NCI-H146 (cell line): Measurements from ENCODE around the gene C17orf107.

Source experiments
- DNase-seq: peaks from one replicate; lab custom pipeline; 2025; lab: John Stamatoyannopoulos, UW

Gene C17orf107

DNA sequence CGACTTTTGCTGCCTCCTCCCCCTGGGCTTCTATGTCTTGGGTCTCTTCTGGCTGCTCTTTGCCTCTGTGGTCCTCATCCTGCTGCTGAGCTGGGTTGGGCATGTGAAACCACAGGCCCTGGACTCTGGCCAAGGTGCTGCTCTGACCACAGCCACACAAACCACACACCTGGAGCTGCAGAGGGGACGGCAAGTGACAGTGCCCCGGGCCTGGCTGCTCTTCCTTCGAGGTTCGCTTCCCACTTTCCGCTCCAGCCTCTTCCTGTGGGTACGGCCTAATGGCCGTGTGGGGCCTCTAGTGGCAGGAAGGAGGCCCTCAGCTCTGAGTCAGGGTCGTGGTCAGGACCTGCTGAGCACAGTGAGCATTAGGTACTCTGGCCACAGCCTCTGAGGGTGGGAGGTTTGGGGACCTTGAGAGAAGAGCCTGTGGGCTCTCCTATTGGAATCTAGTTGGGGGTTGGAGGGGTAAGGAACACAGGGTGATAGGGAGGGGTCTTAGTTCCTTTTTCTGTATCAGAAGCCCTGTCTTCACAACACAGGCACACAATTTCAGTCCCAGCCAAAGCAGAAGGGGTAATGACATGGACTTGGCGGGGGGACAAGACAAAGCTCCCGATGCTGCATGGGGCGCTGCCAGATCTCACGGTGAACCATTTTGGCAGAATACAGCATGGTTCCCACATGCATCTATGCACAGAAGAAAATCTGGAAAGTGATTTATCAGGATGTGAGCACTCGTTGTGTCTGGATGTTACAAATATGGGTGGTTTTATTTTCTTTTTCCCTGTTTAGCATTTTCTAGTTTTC is 35.0 kb downstream of the C17orf107 start:
- peak; percentile 47 for DNase-seq

DNA sequence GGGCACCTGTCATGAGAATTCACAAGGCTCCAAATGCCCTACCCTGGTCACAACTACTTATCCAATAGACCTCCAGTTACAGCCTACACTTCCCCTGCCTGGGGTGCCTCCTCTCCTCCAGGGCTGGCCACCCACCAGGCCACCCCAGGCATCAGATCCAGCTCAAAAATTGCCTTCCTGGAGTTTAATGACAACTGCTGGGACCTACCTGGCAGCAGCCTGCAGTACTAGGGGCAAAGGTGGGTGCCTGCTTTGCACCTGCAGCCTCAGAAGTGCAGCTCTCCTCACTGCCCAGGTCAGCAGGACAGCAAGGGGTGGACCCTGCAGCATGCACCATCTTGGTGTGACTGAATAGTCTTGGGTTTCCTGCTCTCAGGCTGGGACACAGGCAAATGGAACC is 36.3 kb downstream of the C17orf107 start:
- DNase-seq: no peak

DNA sequence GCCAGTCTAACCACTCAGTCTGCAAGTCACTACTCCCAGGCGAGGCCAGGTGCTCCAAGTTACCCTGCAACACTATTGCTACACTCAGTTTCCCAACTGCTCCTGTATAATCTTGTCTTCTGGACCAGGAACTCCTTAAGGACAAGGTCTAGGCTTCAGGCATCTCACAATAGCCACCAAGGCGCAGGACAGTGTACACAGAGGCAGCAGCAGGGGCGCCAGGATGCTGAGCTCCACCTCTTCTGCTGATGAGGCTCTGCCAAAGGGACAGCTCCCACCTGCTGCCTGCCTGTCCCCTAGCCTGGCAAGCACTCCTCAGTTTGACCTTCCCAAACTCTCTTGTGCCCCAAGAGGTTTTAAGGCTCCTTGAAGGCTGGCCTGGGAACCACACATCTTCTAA is 37.1 kb downstream of the C17orf107 start:
- DNase-seq: no peak

DNA sequence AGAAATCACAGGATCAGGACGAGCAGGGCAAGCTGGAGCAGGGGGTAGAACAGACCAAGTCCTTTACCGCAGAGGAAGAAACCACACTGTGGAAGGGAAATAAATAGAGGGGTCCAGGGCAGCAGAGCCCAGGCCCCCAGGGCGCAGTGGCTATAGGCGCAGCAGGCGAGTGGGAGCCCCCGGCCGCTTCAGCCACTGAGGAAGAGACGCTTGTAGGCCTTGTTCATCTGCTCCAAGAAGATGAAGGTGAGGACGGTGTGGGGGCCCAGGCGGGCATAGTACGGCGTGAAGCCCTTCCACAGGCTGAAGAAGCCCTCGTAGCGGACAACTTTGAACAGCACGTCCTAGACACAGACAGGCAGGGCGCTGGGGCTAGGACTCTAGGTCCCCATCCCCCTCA is 38.2 kb downstream of the C17orf107 start:
- DNase-seq: no peak

DNA sequence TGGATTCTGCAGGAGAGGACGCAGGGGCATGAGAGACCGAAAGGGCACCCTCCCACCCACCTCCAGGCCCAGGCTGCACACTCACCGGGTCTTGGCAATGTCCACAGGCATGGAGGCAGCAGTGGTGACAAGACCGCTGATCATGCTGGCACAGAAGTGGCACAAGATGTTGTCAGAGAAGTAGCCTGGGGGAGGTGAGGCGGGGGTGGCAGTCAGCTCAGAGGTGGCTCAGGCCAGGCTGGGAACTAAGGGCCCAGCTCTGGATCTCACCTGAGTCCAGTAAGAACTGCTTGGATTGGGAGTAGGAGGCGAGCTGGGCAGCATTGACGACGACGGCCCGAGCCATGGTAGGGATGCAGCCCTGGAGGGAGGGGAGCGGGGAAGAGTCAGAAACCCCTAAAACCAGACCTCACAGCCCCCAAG is 38.7 kb downstream of the C17orf107 start:
- DNase-seq: no peak

DNA sequence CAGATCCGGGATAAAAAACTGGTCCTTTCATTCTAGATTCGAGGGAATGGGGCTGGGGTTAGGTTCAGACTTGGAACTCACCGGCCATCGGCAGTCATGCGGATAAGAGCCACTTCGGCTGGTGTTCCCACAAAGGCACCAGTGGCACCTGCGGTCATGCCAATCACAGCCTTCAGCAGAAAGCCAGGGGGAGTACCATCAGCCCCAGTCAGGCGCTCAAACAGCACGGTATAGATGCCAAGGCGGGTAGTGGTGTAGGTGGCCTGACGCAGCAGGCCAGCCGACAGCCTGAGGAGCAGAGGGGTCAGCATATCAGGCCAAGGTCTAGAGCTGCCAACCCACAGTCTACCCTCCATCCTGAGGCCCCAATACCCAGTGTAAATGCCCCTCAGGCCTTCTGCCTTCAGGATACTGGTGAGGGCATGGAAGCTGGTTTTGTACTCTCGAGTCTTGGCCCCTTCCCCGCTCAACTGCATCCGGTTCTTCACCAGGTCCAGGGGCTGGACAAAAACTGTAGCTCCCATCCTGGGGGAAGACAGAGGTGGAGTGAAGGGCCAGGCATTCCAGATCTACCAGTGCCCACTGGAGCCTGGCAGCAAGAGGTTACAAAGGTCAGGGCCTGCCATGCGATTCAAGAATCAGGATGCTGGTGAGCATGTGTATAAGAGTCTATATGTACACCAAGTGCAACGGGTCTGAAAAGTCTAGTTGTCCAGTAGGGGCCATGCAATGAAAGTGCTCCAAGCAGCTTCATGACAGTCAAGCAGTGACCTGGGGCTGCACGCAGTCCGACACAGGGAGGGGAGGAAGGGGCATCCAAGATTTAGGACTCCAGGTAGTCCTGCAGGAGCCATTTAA is 39.6 kb downstream of the C17orf107 start:
- DNase-seq: peak; percentile 33

DNA sequence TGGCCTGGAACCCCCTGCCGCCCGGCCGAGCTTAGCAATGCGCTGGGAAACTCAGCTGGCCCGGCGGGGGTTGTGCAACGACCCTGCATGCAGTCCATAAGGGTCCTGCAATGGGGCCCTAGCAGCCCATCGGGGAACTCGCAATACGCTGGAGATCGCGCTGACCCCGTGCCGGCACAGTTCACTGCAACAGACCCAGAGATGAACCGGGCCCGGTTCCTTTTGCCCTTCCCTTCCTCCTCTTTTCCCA is 40.1 kb downstream of the C17orf107 start:
- no peak for DNase-seq

DNA sequence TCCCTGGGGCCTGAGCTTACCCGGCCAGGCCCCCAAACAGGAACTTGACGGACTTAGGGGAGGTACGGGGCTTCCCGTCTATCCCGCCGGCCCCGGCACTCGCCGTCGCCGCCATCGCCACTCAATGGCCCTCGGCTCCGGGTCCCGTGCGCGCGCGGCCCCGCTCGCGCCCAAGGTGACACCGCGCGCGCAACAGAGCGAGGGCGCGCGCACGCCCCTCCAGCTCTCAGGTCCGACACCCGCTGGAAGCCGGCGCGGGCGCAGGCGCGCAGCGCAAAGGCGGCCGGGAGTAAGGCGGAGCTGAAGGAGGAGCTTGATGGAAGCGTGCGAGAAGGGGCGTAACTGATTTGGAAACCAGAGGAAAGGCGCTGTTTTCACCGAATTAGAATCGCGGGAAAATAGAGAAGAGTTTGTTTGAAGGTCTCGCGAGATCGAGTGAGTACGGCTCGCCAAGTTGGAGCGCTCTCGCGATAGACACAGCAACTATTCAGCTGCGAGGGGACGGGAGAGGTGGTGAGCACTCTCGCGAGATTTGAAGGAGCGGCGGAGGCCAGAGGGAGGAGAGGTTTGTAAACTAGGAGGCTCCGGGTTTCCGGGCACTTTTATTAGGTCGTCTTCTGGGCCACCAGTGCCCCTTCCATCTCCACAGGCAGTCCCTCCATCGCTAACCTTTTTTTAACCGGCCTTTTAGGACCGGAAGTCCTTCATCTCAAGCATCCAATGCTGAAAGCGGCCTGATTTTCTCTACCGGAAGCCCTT is 40.6 kb downstream of the C17orf107 start, which contains the start of the genes RNF167 and SLC25A11:
RNF167 (plus strand) TSS at position 473 of the 759 bp plus-strand sequence. CDS start 642 bp downstream, outside the sequence.
SLC25A11 (minus strand) TSS at position 251 of the 759 bp plus-strand sequence; CDS start at position 115, 136 bp downstream.
- peak; percentile 97 for DNase-seq

DNA sequence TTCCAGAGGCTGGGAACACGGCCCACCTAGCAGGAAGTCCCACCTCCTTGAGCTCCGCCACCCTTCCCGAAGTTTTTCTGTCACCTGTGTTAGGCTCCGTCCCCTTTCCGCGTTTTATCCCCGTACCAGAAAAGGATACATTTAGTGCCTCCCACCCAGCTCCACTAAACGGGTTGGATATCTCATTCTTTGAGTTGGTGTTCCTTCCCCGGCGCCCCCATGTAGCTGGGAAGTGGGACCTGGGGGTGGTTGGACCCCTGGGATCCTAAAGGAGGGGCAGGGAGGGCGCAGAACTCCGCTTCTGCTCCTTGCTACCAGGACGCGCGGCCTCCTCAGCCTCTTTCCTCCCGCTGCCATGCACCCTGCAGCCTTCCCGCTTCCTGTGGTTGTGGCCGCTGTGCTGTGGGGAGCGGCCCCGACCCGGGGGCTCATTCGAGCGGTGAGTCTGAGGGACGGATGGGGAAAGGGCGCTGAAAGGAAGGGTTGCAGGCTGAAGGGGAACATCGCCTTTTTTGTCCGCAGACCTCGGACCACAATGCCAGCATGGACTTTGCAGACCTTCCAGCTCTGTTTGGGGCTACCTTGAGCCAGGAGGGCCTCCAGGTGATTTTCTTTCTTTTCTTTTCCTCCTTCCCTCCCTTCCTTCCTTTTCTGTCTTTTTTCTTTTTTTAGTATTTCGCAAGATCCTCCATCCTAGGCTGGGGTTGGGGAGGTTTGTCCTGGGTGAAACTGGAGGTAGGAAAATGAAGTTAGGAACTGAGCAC is 41.4 kb downstream of the C17orf107 start:
- no peak for DNase-seq

DNA sequence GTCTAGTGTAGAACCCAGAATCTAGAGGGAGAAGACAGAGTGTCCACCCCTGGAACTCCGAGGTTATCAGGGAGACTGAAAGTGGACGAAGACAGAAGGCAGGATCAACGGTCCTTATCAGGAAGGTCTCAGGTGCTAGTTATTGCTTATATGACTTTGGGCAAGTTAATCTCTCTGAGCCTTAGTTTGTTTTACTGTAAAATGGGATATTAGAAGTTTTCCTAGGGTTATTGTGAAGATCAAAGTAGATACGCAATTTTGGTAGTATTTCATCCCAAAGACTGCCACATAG is 41.9 kb downstream of the C17orf107 start:
- no peak for DNase-seq

DNA sequence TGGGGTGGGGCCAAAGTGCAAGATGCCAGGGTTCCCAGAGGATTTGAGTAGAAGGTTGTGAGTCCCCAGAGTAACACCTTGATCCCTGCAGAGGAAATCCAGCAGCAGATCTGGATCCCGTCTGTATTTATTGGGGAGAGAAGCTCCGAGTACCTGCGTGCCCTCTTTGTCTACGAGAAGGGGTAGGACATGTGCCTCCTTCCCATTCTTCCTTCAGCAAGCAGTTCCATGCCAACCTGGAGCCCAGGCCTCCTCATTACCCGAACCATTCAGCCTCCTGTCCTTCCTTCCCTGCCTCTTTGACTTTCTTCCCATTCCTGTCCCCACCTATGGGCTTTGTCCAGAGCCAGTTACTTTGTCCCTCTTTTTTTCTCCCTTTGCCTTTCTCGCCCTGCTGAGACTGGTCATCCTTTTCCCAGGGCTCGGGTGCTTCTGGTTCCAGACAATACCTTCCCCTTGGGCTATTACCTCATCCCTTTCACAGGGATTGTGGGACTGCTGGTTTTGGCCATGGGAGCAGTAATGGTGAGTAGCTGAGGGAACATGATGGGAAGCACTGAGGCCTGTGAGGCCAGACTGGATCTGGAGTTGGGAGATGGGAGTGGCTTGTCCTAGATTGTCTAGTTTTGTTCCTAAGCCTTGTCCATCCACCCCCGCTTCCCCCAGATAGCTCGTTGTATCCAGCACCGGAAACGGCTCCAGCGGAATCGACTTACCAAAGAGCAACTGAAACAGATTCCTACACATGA is 43.6 kb downstream of the C17orf107 start:
- DNase-seq: no peak

DNA sequence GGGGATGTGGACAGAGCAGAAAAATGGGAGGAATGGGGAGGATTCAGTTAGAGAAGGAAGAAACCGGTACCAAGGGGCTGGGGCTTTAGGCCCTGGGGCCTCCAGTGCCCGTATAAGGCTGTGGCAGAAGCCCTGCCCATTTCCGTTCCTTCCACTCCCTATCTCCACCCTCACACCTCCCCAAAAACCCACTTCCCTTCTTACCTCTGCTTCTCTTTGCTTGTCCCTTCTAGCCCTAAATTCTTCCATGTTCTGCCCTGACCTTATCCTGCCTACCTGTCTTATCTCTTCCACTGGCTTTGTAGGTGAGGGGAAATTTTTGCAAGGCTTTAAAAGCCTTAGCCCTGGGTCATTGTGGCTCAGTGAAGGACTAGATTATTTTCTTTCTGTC is 44.8 kb downstream of the C17orf107 start:
- no peak for DNase-seq

DNA sequence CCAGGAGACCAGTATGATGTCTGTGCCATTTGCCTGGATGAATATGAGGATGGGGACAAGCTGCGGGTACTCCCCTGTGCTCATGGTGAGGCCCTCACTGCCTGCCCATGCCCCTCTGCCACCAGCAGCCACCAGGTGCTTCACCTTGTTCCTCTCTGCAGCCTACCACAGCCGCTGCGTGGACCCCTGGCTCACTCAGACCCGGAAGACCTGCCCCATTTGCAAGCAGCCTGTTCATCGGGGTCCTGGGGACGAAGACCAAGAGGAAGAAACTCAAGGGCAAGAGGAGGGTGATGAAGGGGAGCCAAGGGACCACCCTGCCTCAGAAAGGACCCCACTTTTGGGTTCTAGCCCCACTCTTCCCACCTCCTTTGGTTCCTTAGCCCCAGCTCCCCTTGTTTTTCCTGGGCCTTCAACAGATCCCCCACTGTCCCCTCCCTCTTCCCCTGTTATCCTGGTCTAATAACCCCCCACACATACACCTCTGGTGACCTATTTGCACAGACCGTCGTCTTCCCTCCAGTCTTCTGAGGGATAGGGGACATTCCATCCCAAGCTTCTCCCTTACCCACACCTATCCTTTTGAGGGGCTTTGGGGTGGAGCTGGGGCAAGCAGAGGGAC is 45.3 kb downstream of the C17orf107 start:
- DNase-seq: no peak

DNA sequence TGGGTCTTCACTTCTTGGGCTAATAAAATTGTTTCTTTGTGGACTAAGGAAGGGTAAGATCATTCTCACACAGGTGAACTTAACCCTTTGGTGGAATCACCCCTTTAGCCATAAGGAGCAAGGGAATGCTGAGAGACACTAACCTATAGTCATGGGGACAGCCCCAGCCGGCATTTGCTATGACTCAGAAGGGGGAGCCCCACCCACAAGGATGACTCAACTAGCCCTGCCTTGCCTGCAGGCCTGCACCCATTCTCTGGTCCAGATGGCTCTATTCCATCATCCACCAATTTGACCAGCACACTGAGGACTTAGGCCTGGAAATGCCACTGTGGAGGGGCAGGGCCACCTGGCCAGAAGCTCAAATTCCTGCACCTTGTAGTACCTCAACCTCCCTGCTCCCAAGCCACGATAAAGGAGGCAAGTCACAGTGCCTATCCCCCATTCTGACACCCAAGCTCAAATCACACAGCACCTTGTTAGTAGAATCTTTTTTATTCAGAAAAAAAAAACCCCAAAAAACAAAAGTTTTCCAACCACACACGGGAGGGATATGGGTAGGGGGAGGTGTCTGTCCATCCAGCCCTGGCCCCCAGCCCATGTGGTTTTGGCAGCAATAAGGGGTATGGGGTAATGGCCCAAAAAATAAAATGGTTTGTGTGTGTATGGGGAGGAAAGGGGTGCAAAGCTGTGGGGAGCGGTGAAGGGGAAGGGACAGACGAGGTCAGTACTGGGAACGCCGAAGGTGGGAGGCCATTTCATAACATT is 46.0 kb downstream of the C17orf107 start:
- DNase-seq: no peak

DNA sequence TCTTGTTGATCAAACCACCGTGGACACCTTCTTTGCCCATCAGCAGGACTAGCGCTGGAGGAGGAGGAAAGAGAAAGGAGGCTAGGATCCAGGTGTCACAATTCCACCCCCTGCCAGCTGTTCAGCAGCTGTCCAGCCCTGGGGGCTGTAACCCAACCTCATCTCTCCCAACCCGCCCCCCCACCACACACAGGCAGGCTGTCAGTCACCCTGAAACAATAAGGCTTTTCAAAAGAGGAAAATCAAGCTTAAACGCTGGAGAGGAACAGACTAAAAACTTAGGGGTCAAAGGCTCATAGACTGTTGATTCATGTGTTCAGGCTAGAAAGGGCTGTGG is 46.6 kb downstream of the C17orf107 start:
- no peak for DNase-seq

DNA sequence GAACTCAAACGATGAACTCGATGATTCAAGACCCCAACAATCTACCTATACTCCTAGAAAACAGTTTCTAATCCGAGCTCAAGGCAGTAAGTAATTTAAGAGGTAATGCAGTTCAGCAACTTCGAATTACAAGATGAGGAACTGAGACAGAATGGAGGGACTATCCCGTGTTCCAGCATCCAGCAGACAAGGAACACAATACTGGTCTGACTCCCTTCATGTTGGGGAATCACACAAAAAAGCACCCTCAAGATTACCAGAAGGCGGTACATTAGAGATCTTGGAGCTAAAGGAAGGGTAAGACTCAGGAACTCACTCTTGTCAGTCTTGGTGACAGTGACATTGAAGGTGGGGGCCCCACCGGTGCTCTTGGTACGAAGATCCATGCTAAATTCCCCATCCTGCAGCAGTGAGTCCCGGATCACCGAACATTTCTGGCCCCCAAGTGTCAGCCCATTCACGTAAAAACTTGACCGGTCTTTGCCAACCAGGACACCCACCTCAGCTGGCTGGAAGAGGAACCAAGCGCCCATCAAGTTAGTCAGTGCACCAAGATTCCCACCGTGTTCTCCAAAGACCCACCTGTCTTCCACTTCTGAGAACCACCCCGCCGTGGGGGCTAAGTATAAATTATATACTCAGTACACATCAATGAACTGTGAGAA is 47.1 kb downstream of the C17orf107 start:
- DNase-seq: no peak

DNA sequence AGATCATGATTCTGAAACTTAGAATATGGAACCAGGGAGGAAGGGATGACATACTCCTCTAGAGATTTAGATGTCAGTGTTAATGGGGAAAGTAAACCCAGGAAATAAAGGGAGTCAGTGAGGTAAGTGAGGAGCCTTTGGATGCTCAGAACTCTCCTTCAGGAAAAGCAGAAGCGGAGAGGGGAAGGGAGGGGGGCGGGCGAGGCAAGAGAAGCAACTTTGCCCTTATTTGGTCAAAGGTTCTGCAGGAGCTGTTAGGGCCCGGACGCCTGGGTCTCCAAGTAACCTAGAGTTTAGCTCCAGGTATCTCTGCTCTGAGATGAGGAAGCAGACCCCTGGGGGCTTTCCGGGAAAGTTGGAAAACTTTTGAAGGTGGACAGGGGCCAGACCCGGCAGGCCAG is 47.7 kb downstream of the C17orf107 start:
- peak; percentile 42 for DNase-seq

DNA sequence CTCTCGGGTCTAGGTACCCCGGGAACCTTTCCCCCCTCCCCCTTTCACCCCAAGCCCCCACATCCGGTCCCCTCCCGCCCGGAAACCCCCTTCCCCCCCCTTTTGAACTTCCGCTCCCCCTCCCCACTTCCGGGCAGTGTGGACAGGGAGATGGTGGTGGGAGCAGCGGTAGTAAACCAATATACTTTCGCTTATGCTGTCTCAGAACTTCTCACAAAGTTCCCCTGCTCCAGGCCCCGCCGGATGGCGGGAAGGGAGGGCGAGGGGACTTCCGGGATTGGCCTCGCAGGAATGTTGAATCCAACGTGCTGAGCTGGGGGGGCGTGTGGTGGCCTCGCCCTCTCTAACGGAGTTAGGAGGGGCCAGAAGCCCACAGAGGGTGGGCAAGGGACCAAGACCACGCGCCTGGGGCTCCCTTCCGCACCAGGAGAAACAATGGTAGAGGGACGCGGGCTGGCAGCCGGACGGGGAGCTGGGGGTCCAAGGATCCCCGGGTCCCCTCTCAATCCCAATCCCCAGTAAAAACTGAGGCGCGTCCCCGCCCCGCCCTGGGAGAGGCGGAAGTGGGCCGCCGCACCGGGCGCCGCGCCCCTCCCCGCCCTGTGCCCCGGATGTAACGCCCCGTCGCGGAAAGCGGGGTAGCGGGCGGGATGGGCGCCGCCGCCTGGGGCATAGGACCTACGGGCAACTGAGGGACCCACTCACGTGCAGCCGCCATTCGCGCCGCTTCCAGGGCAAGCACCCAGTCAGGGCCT is 48.3 kb downstream of the C17orf107 start:
- peak; percentile 50 for DNase-seq
